Stromal cell of bone marrow (primary cell): ENCODE data around the gene IQSEC1.

Source experiments
- DNase-seq: peaks from one replicate; pipeline ENCODE4 v3.0.0-alpha.2; 2012; ENCODE audit warnings: low read depth

IQSEC1 gene

GRCh38 chr3:12907296-12907695, 165.9 kb downstream of the IQSEC1 start:
- DNase-seq, result no peak

DNA sequence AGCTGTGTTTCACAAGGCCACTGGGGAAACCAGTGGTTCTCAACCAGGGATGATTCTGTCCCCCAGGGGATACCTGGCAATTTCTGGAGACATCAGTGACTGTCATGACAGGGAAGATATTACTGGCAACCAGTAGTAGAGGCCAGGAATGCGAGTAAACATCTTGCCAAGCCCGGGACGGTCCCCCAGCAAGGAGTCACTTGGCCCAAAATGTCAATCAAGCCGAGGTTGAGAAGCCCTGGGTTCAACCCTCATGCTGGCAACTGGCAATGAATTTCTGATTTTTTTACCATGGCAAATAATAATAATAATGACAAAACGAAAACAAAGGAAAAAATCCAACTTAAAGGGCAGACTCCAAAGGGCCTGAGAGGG, 166.3 kb downstream of the IQSEC1 start:
- no peak for DNase-seq

- DNase-seq, result no peak
Measured at GRCh38 chr3:12906141-12906915, 166.9 kb downstream of the IQSEC1 start.

- DNase-seq, result no peak
Measured at GRCh38 chr3:12905316-12906071, 167.7 kb downstream of the IQSEC1 start.

- no peak for DNase-seq
Measured at GRCh38 chr3:12904951-12905315, 168.3 kb downstream of the IQSEC1 start.

DNA sequence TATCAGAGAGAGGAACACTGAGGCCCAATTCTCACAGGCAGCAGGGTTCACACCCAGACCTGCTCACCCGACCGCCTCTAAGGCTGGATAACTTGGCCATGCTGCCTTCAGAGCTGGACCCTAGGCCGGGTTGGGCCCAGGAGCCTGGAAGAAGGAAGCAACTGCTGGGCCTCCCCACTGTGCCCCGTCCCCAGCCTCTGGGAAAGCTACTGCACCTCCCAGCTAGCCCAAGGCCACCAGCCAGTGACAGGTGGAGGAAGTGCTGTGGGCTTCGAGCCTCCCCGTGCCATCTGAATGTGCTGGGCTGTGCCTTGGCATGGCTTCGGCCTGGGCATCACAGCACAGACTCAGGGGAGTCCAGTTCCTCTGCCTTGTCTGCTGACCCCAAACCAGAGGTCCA, 169.3 kb downstream of the IQSEC1 start:
- DNase-seq, result no peak

GRCh38 chr3:12903000-12903800, 170.0 kb downstream of the IQSEC1 start:
- no peak for DNase-seq

DNA sequence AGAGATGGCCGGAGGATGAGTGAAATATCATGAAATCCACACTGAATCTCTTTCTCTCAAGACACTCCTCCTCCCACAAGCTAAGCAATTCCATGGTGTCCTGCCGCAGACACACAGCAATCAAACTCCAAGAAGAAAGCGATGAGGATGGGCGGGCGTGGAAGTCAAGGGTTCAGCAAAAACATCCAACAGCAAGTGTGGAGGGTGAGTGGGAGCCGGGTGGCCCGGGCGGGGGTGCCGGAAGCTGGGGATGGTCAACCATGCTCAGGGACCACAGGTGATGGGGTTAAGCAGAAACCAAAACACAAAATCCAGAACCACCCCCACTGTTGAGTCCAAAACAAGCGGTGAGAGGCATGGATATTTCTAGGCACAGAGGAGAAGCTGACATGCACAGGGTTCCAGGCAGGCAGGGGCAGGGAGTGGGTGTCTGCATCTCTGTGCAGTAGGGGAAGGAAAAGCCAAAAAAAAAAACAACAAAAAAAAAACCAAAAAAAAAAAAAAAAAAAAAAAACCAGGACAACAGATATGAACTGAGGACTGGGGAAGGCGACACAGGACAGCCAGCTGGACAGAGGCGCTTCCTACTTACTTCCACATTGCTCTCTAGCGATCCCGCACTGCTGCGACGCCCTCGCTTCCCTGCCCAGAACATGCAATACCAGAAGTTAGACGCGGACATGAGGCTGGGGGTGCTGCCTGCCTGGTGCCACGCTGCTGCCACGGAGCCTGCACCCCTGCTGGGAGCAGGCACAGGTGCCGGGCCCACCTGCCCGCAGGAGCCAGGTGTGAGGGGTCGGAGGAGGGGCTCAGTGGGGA, 170.8 kb downstream of the IQSEC1 start:
- no peak for DNase-seq

- no peak for DNase-seq
Measured at GRCh38 chr3:12901623-12902045, 171.6 kb downstream of the IQSEC1 start.

DNA sequence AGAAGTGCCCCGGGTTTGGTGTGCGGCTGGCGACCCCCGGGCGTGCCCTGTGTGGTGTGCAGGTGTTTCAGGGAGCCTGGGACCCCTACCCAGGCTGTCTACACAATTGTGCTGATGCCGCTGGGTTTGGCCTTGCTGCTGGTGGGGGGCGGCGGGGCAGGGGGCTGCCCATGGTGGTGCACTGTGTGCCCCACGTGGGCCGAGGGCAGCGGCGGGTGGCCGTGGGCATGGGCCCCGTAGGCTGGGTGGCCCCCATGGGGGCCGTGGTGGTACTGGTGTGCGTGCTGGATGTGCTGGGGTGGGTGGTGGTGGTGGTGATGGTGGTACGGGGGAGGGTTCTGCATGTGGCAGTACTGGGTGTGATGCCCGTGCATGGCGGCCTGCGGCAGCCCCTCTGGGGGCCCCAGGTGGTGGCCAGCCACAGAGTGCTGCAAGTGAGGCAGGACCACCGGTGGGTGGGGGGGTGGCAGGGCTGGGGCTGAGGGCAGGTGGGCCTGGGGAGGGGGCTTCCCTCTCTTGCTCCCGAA, 172.3 kb downstream of the IQSEC1 start:
- no peak for DNase-seq

GRCh38 chr3:12898965-12899755, 174.1 kb downstream of the IQSEC1 start:
- DNase-seq, result no peak

- DNase-seq, result no peak
Measured at GRCh38 chr3:12898290-12898964, 174.8 kb downstream of the IQSEC1 start.

DNA sequence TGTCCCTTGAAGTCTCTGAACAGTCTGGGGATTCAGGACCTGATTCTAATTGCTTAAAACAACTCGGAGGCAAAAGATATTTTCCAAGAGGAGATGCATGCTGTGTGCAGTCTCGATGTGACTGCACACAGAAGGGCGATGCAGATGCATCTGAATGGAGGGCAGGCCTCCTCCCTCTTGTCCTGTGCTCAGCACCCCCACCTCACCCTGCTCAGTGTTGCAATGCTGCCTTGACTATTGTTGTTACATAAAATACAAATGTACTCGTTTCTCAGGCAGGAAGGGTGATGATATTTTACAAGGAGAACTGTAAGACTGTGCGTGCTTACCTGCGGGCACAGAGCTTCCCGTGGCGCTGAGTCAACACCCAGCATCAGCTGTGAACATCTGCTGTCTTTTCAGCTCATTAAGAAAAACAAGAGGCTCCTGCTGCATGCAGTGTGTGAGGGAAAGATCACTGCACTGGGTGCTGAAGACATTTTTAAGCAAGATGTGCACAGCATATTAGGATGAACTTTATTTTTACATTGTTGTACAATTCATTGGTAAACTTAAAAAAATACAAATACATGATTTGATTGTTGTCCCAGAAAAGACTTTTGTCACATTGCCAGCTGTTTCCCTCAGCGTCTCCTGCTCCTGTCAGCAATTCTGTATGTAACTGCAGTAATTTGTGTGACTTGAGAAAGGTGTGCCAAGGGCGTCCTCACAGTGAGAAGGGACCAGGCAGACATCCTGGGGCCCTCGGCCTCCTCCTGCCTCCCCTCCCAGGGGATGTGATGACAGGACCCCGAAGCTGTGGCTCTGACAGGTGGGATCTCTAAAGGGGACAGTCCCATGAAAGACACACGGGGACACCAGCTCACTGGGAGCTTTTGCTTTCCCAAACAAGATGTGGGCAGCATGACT, 175.6 kb downstream of the IQSEC1 start:
- DNase-seq, result no peak

DNA sequence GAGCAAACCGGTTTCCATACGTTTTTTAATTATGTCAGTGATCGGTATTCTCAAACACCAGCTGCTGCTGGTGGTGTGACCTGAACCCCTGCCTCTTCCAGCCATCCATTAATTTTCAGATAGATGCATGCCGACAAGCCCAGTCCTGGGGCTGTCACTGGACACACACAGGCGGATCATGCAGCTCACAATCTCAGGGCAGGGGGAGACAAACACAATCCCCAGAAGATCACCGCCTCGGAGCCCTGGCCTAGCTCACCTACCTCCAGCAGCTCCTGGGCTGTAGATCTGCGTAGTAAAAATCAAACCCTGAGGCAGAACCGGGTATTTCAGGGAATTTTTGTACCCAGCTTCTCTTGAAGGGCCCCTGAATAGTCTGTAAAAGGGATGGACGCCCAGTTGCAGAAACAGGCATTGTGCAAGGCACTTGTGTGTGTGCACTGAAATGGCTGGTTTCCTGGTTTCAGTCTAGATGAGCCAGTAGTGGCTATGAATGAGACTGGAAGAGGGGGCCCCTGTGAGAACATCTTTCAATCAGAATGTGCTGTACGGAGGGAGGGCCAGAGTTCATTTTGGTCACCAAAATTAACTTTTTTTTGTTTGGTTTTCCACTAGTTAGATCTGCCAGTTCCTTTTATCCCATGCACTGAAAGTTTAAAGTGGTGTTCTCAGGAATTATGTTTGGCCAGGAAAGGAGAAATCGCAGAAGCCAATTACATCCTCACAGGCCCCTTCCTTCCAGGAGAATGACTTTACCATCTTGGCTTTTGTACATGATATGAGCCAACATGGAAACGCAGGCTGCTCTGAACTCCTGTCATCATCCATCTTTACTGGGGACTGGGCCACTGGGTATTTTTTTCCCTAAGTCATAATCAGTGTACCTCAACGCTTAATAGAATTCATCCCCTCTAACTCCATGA, 176.9 kb downstream of the IQSEC1 start:
- no peak for DNase-seq

GRCh38 chr3:12895391-12896062, 177.7 kb downstream of the IQSEC1 start:
- DNase-seq, result no peak

GRCh38 chr3:12894629-12895028, 178.6 kb downstream of the IQSEC1 start:
- no peak for DNase-seq

GRCh38 chr3:12893852-12894251, 179.4 kb downstream of the IQSEC1 start:
- no peak for DNase-seq
